NT2/D1 (cell line): Measurements from ENCODE around the gene RAD51C.

Source experiments
- SUZ12 ChIP-seq: IDR thresholded peaks from 2 replicates; pipeline ENCODE4 v1.6.1; 2011; ENCODE audit not compliant: insufficient read length, insufficient read depth; ENCODE audit errors: extremely low read depth
- YY1 ChIP-seq: IDR thresholded peaks from 2 replicates; pipeline ENCODE4 v1.6.1; 2011; ENCODE audit not compliant: insufficient read length, insufficient read depth
- ZNF274 ChIP-seq: IDR thresholded peaks from 2 replicates; pipeline ENCODE4 v1.6.1; 2011; ENCODE audit warnings: mild to moderate bottlenecking, low read depth, low read length

- TF ChIP-seq ZNF274 (no peak), SUZ12 (no peak), YY1 (no peak)
These were observed 25.5 kb upstream of the RAD51C start for GRCh38 chr17:58666858-58667267.
